ENCODE results near the gene MGMT.

The MGMT gene

GRCh38 chr10:129744134-129745111 is 277.4 kb downstream of the MGMT start:
- DNase-seq = no peak

- DNase-seq = no peak
Measured at GRCh38 chr10:129745186-129745750, 278.2 kb downstream of the MGMT start.

GRCh38 chr10:129754211-129755050 is 287.4 kb downstream of the MGMT start:
- DNase-seq = no peak

- DNase-seq = no peak
Measured at GRCh38 chr10:129755158-129755591, 288.1 kb downstream of the MGMT start.

- no peak for DNase-seq
Measured at GRCh38 chr10:129755621-129756020, 288.6 kb downstream of the MGMT start.

GRCh38 chr10:129756912-129757901 is 290.2 kb downstream of the MGMT start:
- DNase-seq = no peak

- DNase-seq = no peak
Measured at GRCh38 chr10:129758207-129759021, 291.4 kb downstream of the MGMT start.

GRCh38 chr10:129759214-129760002 is 292.4 kb downstream of the MGMT start:
- DNase-seq = no peak

- DNase-seq = no peak
Measured at GRCh38 chr10:129760003-129760315, 292.9 kb downstream of the MGMT start.

GRCh38 chr10:129760416-129760815 is 293.4 kb downstream of the MGMT start:
- DNase-seq = no peak

GRCh38 chr10:129761197-129761972 is 294.3 kb downstream of the MGMT start:
- DNase-seq = no peak

- DNase-seq = no peak
Measured at GRCh38 chr10:129761981-129762956, 295.2 kb downstream of the MGMT start.

- no peak for DNase-seq
Measured at GRCh38 chr10:129764011-129764900, 297.2 kb downstream of the MGMT start.

- no peak for DNase-seq
Measured at GRCh38 chr10:129764901-129765663, 298.0 kb downstream of the MGMT start.

GRCh38 chr10:129765664-129766550 is 298.9 kb downstream of the MGMT start:
- no peak for DNase-seq
